ENCODE measurements around the gene PLXNB3.

The PLXNB3 gene

GRCh38 chrX:153762626-153763173 lies 1.3 kb upstream of the PLXNB3 start:
- no peak for DNase-seq

GRCh38 chrX:153763298-153763932 lies 634 bp upstream of the PLXNB3 start:
- DNase-seq = no peak

GRCh38 chrX:153764786-153765137 lies 713 bp downstream of the PLXNB3 start:
- DNase-seq = no peak

GRCh38 chrX:153765138-153766079 lies 1.4 kb downstream of the PLXNB3 start:
- no peak for DNase-seq

GRCh38 chrX:153766098-153766817 lies 2.2 kb downstream of the PLXNB3 start:
- peak; percentile 25 for DNase-seq

- DNase-seq = no peak
These were observed 3.0 kb downstream of the PLXNB3 start for GRCh38 chrX:153766871-153767673.

- no peak for DNase-seq
These were observed 3.6 kb downstream of the PLXNB3 start for GRCh38 chrX:153767674-153768055.

GRCh38 chrX:153768311-153769157 lies 4.5 kb downstream of the PLXNB3 start:
- no peak for DNase-seq

GRCh38 chrX:153769158-153769864 lies 5.3 kb downstream of the PLXNB3 start:
- DNase-seq = no peak

- no peak for DNase-seq
These were observed 6.0 kb downstream of the PLXNB3 start for GRCh38 chrX:153769865-153770600.

GRCh38 chrX:153770601-153771414 lies 6.8 kb downstream of the PLXNB3 start:
- no peak for DNase-seq

- DNase-seq = no peak
These were observed 7.6 kb downstream of the PLXNB3 start for GRCh38 chrX:153771415-153772315.

- DNase-seq = no peak
These were observed 8.5 kb downstream of the PLXNB3 start for GRCh38 chrX:153772316-153773217.

GRCh38 chrX:153773218-153773611 lies 9.2 kb downstream of the PLXNB3 start:
- DNase-seq = no peak

GRCh38 chrX:153773741-153774575 lies 9.9 kb downstream of the PLXNB3 start:
- no peak for DNase-seq

All from activated T-cell treated with anti-CD3 and anti-CD28 coated beads for 4 hours (primary cell).